Neural cell (in vitro differentiated cells): Measurements from ENCODE around the gene PCLO. TPM values are rescaled to one million over a fixed set of nuclear protein-coding genes. Genes with fewer than 3 reads are reported as not detected.

ENCODE experiments used
- H2AFZ ChIP-seq: fragments of 200-600, 300-800 bp; sonication (generic), shearing (Covaris generic); 2 replicates; pipeline ENCODE4 v1.6.0; 2014; ENCODE audit warnings: low read depth, mild to moderate bottlenecking, antibody characterized with exemption, low read length, moderate library complexity
- H3F3A ChIP-seq: fragments of 200-600 bp; shearing (Covaris generic); 2 replicates; pipeline ENCODE4 v1.6.1; 2016; ENCODE audit warnings: mild to moderate bottlenecking, moderate library complexity, mixed read lengths, antibody characterized with exemption, low read length; ENCODE audit not compliant: insufficient read depth, poor library complexity, severe bottlenecking
- H3K27ac ChIP-seq: fragments of 200-600, 300-800 bp; sonication (generic), shearing (Covaris generic); 2 replicates; pipeline ENCODE4 v1.5.1; 2014; ENCODE audit warnings: mild to moderate bottlenecking, low read length, moderate library complexity
- H3K27me3 ChIP-seq: fragments of 300-800, 200-600 bp; sonication (generic), shearing (Covaris generic); 2 replicates; pipeline ENCODE4 v1.6.0; 2014; ENCODE audit warnings: mild to moderate bottlenecking, low read depth, low read length, moderate library complexity; ENCODE audit not compliant: insufficient read depth
- H3K36me3 ChIP-seq: fragments of 300-800, 200-600 bp; sonication (generic), shearing (Covaris generic); 2 replicates; pipeline ENCODE4 v1.5.1; 2014; ENCODE audit warnings: mild to moderate bottlenecking, antibody characterized with exemption, low read length, moderate library complexity; ENCODE audit not compliant: insufficient read depth
- H3K4me2 ChIP-seq: fragments of 300-800, 200-600 bp; sonication (generic), shearing (Covaris generic); 2 replicates; pipeline ENCODE4 v1.6.0; 2014; ENCODE audit warnings: mild to moderate bottlenecking, low read length
- H3K4me3 ChIP-seq: fragments of 300-800, 200-600 bp; sonication (generic), shearing (Covaris generic); 2 replicates; pipeline ENCODE4 v1.5.1; 2014; ENCODE audit warnings: mild to moderate bottlenecking, low read length, moderate library complexity
- H3K79me2 ChIP-seq: fragments of 200-600 bp; shearing (Covaris generic); replicated peaks from 2 replicates; pipeline ENCODE4 v1.6.0; 2014; ENCODE audit warnings: mild to moderate bottlenecking, low read length, moderate library complexity; ENCODE audit not compliant: insufficient read depth
- H3K9ac ChIP-seq: fragments of 300-800, 200-600 bp; sonication (generic), shearing (Covaris generic); 2 replicates; pipeline ENCODE4 v1.6.1; 2016; ENCODE audit warnings: mild to moderate bottlenecking, low read length, mixed read lengths
- H3K9me2 ChIP-seq: fragments of 200-600 bp; shearing (Covaris generic); 2 replicates; pipeline ENCODE4 v1.6.1; 2016; ENCODE audit warnings: mild to moderate bottlenecking, low read length, mixed read lengths; ENCODE audit not compliant: insufficient read depth
- H3K9me3 ChIP-seq: fragments of 200-600, 300-800 bp; sonication (generic), shearing (Covaris generic); 2 replicates; pipeline ENCODE4 v1.6.1; 2016; ENCODE audit warnings: mild to moderate bottlenecking, mixed run types, low read length, moderate library complexity, mixed read lengths
- H4K20me1 ChIP-seq: fragments of 200-600 bp; shearing (Covaris generic); 2 replicates; pipeline ENCODE4 v1.6.1; 2016; ENCODE audit warnings: mild to moderate bottlenecking, mixed run types; ENCODE audit not compliant: insufficient read depth
- EP300 ChIP-seq: fragments of 450-650 bp; conservative IDR thresholded peaks from 2 replicates; pipeline ENCODE4 v1.6.1; 2014; ENCODE audit warnings: antibody characterized with exemption, mild to moderate bottlenecking, moderate library complexity; ENCODE audit not compliant: poor library complexity, severe bottlenecking
- EZH2 ChIP-seq: fragments of 200-600, 300-800 bp; shearing (Covaris generic), sonication (generic); IDR thresholded peaks from 2 replicates; pipeline ENCODE4 v1.6.1; 2014; ENCODE audit warnings: antibody characterized with exemption, low read length, borderline replicate concordance, mild to moderate bottlenecking; ENCODE audit not compliant: insufficient read depth, poor library complexity, severe bottlenecking
- MXI1 ChIP-seq: fragments of 450-650 bp; conservative IDR thresholded peaks from 2 replicates; pipeline ENCODE4 v1.6.1; 2014; ENCODE audit warnings: antibody characterized with exemption, mild to moderate bottlenecking; ENCODE audit not compliant: poor library complexity, severe bottlenecking
- POLR2AphosphoS5 ChIP-seq: IDR thresholded peaks from 2 replicates; pipeline ENCODE4 v1.6.1; 2012
- RAD21 ChIP-seq: fragments of 450-650 bp; conservative IDR thresholded peaks from 2 replicates; pipeline ENCODE4 v1.6.1; 2014; ENCODE audit warnings: antibody characterized with exemption, mild to moderate bottlenecking, moderate library complexity
- SMC3 ChIP-seq: fragments of 450-650 bp; conservative IDR thresholded peaks from 2 replicates; pipeline ENCODE4 v1.6.1; 2014; ENCODE audit warnings: antibody characterized with exemption, mild to moderate bottlenecking, moderate library complexity; ENCODE audit not compliant: poor library complexity
- TAF1 ChIP-seq: IDR thresholded peaks from 2 replicates; pipeline ENCODE4 v1.6.1; 2012; ENCODE audit warnings: low read depth
- polyA plus RNA-seq: library from polyadenylated mRNA; depleted of rRNA; stranded (reverse); fragments of >200 nt; gene quantifications from 2 replicates; pipeline ENCODE4 v1.2.3, GENCODE V29; 2014
- TF ChIP-seq, protein P1 (sequence below): IDR thresholded peaks from 2 replicates; pipeline ENCODE4 v1.6.1; 2012; ENCODE audit warnings: borderline replicate concordance
- TF ChIP-seq, protein P2 (sequence below): fragments of 450-650 bp; IDR thresholded peaks from 2 replicates; pipeline ENCODE4 v1.5.1; 2014; ENCODE audit warnings: antibody characterized with exemption, mild to moderate bottlenecking, moderate library complexity; ENCODE audit not compliant: poor library complexity, severe bottlenecking

PCLO gene
- polyA plus RNA-seq, 1 donor from 2014 or later = 25.5 TPM

DNA sequence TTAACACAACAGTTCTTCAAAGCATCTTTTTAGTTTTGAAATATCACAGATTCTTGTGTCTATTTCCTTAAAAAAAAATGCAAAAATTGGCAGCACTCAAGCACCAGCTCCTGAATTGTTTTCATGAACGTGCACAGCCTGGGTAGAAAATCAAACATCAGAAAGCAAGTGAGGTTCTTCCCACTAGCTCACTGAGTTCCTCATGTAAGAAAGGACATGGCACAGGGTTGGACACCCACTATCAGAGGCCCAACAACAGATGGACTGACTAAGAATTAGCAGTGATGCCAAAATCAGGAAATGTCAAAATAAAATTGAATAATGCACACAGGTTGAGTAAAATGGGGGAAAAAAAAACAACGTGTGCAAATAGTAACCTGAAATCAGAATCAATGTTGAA is 146.8 kb downstream of the PCLO start:
- TF ChIP-seq EP300 = no peak
- TF ChIP-seq POLR2AphosphoS5 = no peak
- TF ChIP-seq, protein P1, sequence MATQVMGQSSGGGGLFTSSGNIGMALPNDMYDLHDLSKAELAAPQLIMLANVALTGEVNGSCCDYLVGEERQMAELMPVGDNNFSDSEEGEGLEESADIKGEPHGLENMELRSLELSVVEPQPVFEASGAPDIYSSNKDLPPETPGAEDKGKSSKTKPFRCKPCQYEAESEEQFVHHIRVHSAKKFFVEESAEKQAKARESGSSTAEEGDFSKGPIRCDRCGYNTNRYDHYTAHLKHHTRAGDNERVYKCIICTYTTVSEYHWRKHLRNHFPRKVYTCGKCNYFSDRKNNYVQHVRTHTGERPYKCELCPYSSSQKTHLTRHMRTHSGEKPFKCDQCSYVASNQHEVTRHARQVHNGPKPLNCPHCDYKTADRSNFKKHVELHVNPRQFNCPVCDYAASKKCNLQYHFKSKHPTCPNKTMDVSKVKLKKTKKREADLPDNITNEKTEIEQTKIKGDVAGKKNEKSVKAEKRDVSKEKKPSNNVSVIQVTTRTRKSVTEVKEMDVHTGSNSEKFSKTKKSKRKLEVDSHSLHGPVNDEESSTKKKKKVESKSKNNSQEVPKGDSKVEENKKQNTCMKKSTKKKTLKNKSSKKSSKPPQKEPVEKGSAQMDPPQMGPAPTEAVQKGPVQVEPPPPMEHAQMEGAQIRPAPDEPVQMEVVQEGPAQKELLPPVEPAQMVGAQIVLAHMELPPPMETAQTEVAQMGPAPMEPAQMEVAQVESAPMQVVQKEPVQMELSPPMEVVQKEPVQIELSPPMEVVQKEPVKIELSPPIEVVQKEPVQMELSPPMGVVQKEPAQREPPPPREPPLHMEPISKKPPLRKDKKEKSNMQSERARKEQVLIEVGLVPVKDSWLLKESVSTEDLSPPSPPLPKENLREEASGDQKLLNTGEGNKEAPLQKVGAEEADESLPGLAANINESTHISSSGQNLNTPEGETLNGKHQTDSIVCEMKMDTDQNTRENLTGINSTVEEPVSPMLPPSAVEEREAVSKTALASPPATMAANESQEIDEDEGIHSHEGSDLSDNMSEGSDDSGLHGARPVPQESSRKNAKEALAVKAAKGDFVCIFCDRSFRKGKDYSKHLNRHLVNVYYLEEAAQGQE = no peak
- no peak for TF ChIP-seq SMC3
- no peak for TF ChIP-seq RAD21
- no peak for TF ChIP-seq EZH2
- TF ChIP-seq, protein P2, sequence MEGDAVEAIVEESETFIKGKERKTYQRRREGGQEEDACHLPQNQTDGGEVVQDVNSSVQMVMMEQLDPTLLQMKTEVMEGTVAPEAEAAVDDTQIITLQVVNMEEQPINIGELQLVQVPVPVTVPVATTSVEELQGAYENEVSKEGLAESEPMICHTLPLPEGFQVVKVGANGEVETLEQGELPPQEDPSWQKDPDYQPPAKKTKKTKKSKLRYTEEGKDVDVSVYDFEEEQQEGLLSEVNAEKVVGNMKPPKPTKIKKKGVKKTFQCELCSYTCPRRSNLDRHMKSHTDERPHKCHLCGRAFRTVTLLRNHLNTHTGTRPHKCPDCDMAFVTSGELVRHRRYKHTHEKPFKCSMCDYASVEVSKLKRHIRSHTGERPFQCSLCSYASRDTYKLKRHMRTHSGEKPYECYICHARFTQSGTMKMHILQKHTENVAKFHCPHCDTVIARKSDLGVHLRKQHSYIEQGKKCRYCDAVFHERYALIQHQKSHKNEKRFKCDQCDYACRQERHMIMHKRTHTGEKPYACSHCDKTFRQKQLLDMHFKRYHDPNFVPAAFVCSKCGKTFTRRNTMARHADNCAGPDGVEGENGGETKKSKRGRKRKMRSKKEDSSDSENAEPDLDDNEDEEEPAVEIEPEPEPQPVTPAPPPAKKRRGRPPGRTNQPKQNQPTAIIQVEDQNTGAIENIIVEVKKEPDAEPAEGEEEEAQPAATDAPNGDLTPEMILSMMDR = no peak
- TF ChIP-seq MXI1 = no peak
- TF ChIP-seq TAF1 = no peak
- no peaks in the 10 kb centered on the region for H3K36me3 ChIP-seq
- H3K4me3 ChIP-seq = no peak overlapping the region
- no peaks in the 10 kb centered on the region for H3K79me2 ChIP-seq
- H3K9me2 ChIP-seq = no peaks in the 10 kb centered on the region
- no peak overlapping the region for H2AFZ ChIP-seq
- no peaks in the 10 kb centered on the region for H3K9me3 ChIP-seq
- no peaks in the 10 kb centered on the region for H3K27me3 ChIP-seq
- no peak overlapping the region for H3K9ac ChIP-seq
- H3F3A ChIP-seq = no peaks in the 10 kb centered on the region
- H4K20me1 ChIP-seq = no peaks in the 10 kb centered on the region
- H3K4me2 ChIP-seq = no peak overlapping the region
- no peak overlapping the region for H3K27ac ChIP-seq

DNA sequence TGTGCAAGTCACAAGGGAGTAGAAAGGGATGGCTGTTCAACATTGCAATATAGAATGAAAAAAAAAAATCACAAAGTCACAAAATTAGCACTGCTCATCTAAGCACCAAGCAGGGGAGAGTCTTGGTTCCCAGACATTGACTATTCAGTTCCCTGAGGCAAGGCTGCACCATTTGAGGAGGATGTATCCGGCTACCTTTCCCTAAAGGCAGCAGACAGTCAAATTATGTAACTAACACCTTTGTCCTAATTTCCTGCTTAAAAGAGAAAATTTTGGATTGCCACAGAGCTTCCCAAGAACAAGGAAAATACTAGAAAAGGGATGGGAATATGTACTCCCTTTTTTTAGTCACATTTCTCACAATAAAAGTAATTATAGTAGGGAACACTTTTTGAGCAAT is 148.1 kb downstream of the PCLO start:
- Histone ChIP-seq H3K9ac (no peak overlapping the region), H3K9me3 (no peaks in the 10 kb centered on the region), H3K27ac (no peak overlapping the region), H3K27me3 (no peaks in the 10 kb centered on the region), H3K36me3 (no peaks in the 10 kb centered on the region), H2AFZ (no peak overlapping the region), H3K9me2 (no peaks in the 10 kb centered on the region), H3K4me3 (no peak overlapping the region), H3F3A (no peaks in the 10 kb centered on the region), H4K20me1 (no peaks in the 10 kb centered on the region), H3K4me2 (no peak overlapping the region), H3K79me2 (no peaks in the 10 kb centered on the region)
- TF ChIP-seq SMC3 (no peak), TAF1 (no peak), MXI1 (no peak), EP300 (no peak), RAD21 (no peak), POLR2AphosphoS5 (no peak), EZH2 (no peak)
- TF ChIP-seq, protein P1 = no peak
- TF ChIP-seq, protein P2 = no peak
